WTC11 (cell line): Measurements from ENCODE around the gene KCNIP4. TPM values are rescaled to one million over a fixed set of nuclear protein-coding genes. Genes with fewer than 3 reads are reported as not detected.
"Not testable (repeated sequence)": the region's sequence is repeated elsewhere in the genome, so short reads cannot be mapped to it uniquely, and the experiment has no call there.

Experiments
- ATAC-seq: fragments of 200-7000 bp; cut with Tn5 transposase; 2 replicates; pipeline ENCODE4 v1.10.0; 2021; ENCODE audit warnings: mild to moderate bottlenecking, moderate library complexity
- Bru-seq: library from RNA; stranded (reverse); fragments of 400-500 nt; gene quantifications from one replicate; lab custom pipeline; 2021; lab: Mats Ljungman, UMichigan
- CTCF ChIA-PET: fragments of 300-600 bp; sonication (Branson Sonifier 250); formaldehyde crosslinking; loops from one replicate; lab custom pipeline; 2021; ENCODE audit warnings: antibody characterized with exemption; lab: Charles Lee
- POLR2A ChIA-PET: fragments of 350-600 bp; sonication (Branson Sonifier 250); formaldehyde crosslinking; loops from one replicate; lab custom pipeline; 2021; ENCODE audit warnings: antibody characterized with exemption; lab: Charles Lee
- DNase-seq: peaks from one replicate; pipeline ENCODE4 v3.0.0; 2021; ENCODE audit warnings: low spot score
- H3K27ac Mint-ChIP-seq: 2 replicates; pipeline ENCODE4 v1.8.0; 2021; ENCODE audit warnings: mixed read lengths
- H3K27me3 Mint-ChIP-seq: 2 replicates; pipeline ENCODE4 v1.8.0; 2021; ENCODE audit warnings: low read depth, mild to moderate bottlenecking, moderate library complexity, mixed read lengths
- H3K36me3 Mint-ChIP-seq: 2 replicates; pipeline ENCODE4 v1.8.0; 2021; ENCODE audit warnings: mixed read lengths
- H3K4me1 Mint-ChIP-seq: 2 replicates; pipeline ENCODE4 v1.8.0; 2022; ENCODE audit warnings: mixed read lengths
- H3K4me3 Mint-ChIP-seq: 2 replicates; pipeline ENCODE4 v1.8.0; 2021; ENCODE audit warnings: mild to moderate bottlenecking, moderate library complexity, mixed read lengths
- H3K9me3 Mint-ChIP-seq: 2 replicates; pipeline ENCODE4 v1.8.0; 2021; ENCODE audit warnings: mixed read lengths
- AFF4 ChIP-seq: sonication (generic); formaldehyde crosslinking; IDR thresholded peaks from 2 replicates; pipeline ENCODE4 v1.8.1; 2023; ENCODE audit warnings: mild to moderate bottlenecking, missing genetic modification reagents, borderline replicate concordance
- ATF2 ChIP-seq: sonication (generic); formaldehyde crosslinking; IDR thresholded peaks from 2 replicates; pipeline ENCODE4 v1.8.1; 2022; ENCODE audit warnings: low read depth, missing genetic modification reagents, borderline replicate concordance
- ATF3 ChIP-seq: sonication (generic); formaldehyde crosslinking; conservative IDR thresholded peaks from 2 replicates; pipeline ENCODE4 v1.8.1; 2022; ENCODE audit warnings: mild to moderate bottlenecking, missing genetic modification reagents
- CBFB ChIP-seq: sonication (generic); formaldehyde crosslinking; IDR thresholded peaks from 2 replicates; pipeline ENCODE4 v1.8.1; 2022; ENCODE audit warnings: mild to moderate bottlenecking, low read depth, missing genetic modification reagents
- CDX4 ChIP-seq: fragments of 250-450 bp; sonication (Bioruptor Pico); IDR thresholded peaks from 2 replicates; pipeline ENCODE4 v1.9.0; 2021; ENCODE audit warnings: moderate library complexity, mild to moderate bottlenecking, inconsistent platforms, borderline replicate concordance
- FOXP1 ChIP-seq: sonication (generic); formaldehyde crosslinking; IDR thresholded peaks from 2 replicates; pipeline ENCODE4 v1.8.0; 2022; ENCODE audit warnings: missing genetic modification reagents, mild to moderate bottlenecking, moderate library complexity, borderline replicate concordance
- IRF1 ChIP-seq: sonication (generic); formaldehyde crosslinking; IDR thresholded peaks from 2 replicates; pipeline ENCODE4 v1.8.0; 2023; ENCODE audit warnings: missing genetic modification reagents
- JAZF1 ChIP-seq: fragments of 250-450 bp; sonication (Bioruptor Pico); IDR thresholded peaks from 2 replicates; pipeline ENCODE4 v1.9.0; 2021; ENCODE audit warnings: moderate library complexity, mild to moderate bottlenecking, inconsistent platforms
- MYBL2 ChIP-seq: sonication (generic); formaldehyde crosslinking; IDR thresholded peaks from 2 replicates; pipeline ENCODE4 v1.8.1; 2023; ENCODE audit warnings: mild to moderate bottlenecking, moderate library complexity, missing genetic modification reagents
- SMAD4 ChIP-seq: sonication (generic); formaldehyde crosslinking; IDR thresholded peaks from 2 replicates; pipeline ENCODE4 v1.8.0; 2022; ENCODE audit warnings: mild to moderate bottlenecking, missing genetic modification reagents
- STAT6 ChIP-seq: sonication (generic); formaldehyde crosslinking; conservative IDR thresholded peaks from 2 replicates; pipeline ENCODE4 v1.8.1; 2023; ENCODE audit warnings: mild to moderate bottlenecking, low read depth, missing genetic modification reagents, moderate library complexity
- TP53 ChIP-seq: sonication (generic); formaldehyde crosslinking; IDR thresholded peaks from 2 replicates; pipeline ENCODE4 v1.8.1; 2023; ENCODE audit warnings: mild to moderate bottlenecking, missing genetic modification reagents
- USF1 ChIP-seq: sonication (generic); formaldehyde crosslinking; IDR thresholded peaks from 2 replicates; pipeline ENCODE4 v1.8.0; 2022; ENCODE audit warnings: mild to moderate bottlenecking, missing genetic modification reagents
- ZNF263 ChIP-seq: sonication (generic); formaldehyde crosslinking; IDR thresholded peaks from 2 replicates; pipeline ENCODE4 v1.8.1; 2022; ENCODE audit warnings: low read depth, mild to moderate bottlenecking, moderate library complexity, missing genetic modification reagents
- ZNF425 ChIP-seq: fragments of 250-450 bp; sonication (Bioruptor Pico); conservative IDR thresholded peaks from 2 replicates; pipeline ENCODE4 v1.9.0; 2021; ENCODE audit warnings: mild to moderate bottlenecking
- long read RNA-seq, 3 experiments: library from RNA in 1 of 3; library from capped mRNA in 1 of 3; library from polyadenylated mRNA in 1 of 3; unstranded in 2 of 3; stranded (forward) in 1 of 3; transcript quantifications; one replicate each; pipeline ENCODE4 v2.0.0, GENCODE V29; 2021
- total RNA-seq: library from RNA; stranded (reverse); gene quantifications from 3 replicates; pipeline ENCODE4 v1.2.3, GENCODE V29; 2021

Gene KCNIP4
- total RNA-seq (not detected in 3 replicates), Bru-seq, nascent RNA (percentile 15 among the genes with signal in this experiment)
- long read RNA-seq, experiment 1, partial matches to known transcripts, result 0 of 2 reads
- long read RNA-seq, experiment 1, other reads (novel, unspliced or antisense), result 2 of 2 reads
- long read RNA-seq, experiment 2, partial matches to known transcripts, result 1 of 1 reads
- long read RNA-seq, experiment 2, other reads (novel, unspliced or antisense), result 0 of 1 reads
- long read RNA-seq, experiment 3, result 0 reads

- H3K4me1 Mint-ChIP-seq, result peaks cover 12% of the 10 kb centered on the region
- H3K27me3 Mint-ChIP-seq, result peaks cover 44% of the 10 kb centered on the region
- POLR2A ChIA-PET, result interaction anchor here (0.5 to 0.6 kb wide), 2 partner anchors 45 to 725 kb away, joined by 3 to 4 read pairs; no protein-coding TSS in a partner anchor
- 0 out of 2 replicates have a peak, but pooled peaks have one; percentile 22 for TF ChIP-seq FOXP1 (CRISPR knock-in tag)
- TF ChIP-seq TP53 (CRISPR knock-in tag), result 0 out of 2 replicates have a peak, but pooled peaks have one; percentile 22
- TF ChIP-seq USF1, result no peak
- TF ChIP-seq ZNF425 (CRISPR knock-in tag), result no peak
- TF ChIP-seq, all 79 proteins: peak for 2
- ATAC-seq, result peak; percentile 83
- Mint-ChIP-seq H3K4me3 (peak within 1 kb of the TSS; percentile 71), H3K36me3 (no peaks in the 10 kb centered on the region), H3K27ac (no peak within 1 kb of the TSS), H3K9me3 (no peaks in the 10 kb centered on the region)
- peak; percentile 59 for DNase-seq
- CTCF ChIA-PET, result interaction anchor here (0.7 to 2.2 kb wide), 17 partner anchors 12 to 440 kb away, joined by 3 to 12 read pairs (median 4); no protein-coding TSS in a partner anchor
Measured at GRCh38 chr4:21948347-21949072, at the start of gene KCNIP4. Gene KCNIP4, minus strand, starts transcription at chr4:21948772.

- POLR2A ChIA-PET, ATAC-seq, H3K4me1 Mint-ChIP-seq, DNase-seq, H3K4me3 Mint-ChIP-seq, H3K27me3 Mint-ChIP-seq, H3K27ac Mint-ChIP-seq, CTCF ChIA-PET: not testable (repeated sequence)
- peaks cover 57% of the 10 kb centered on the region for H3K9me3 Mint-ChIP-seq
- H3K36me3 Mint-ChIP-seq, result peaks cover 20% of the 10 kb centered on the region
Measured at GRCh38 chr4:21996618-21997017, 48.0 kb upstream of the KCNIP4 start.

- DNase-seq (no peak), ATAC-seq (no peak)
- peaks cover 33% of the 10 kb centered on the region for H3K9me3 Mint-ChIP-seq
- H3K36me3 Mint-ChIP-seq, result peaks cover 8% of the 10 kb centered on the region
- ChIA-PET POLR2A (no interaction called here), CTCF (no interaction called here)
- H3K4me3 Mint-ChIP-seq, result no peak overlapping the region
- no peak overlapping the region for H3K27ac Mint-ChIP-seq
- no peaks in the 10 kb centered on the region for H3K4me1 Mint-ChIP-seq
- H3K27me3 Mint-ChIP-seq, result no peaks in the 10 kb centered on the region
- no peak for TF ChIP-seq CDX4 (CRISPR knock-in tag)
- no peak for TF ChIP-seq ZNF263 (CRISPR knock-in tag)
- no peak for TF ChIP-seq JAZF1 (CRISPR knock-in tag)
- TF ChIP-seq ATF3 (CRISPR knock-in tag), result no peak
- no peak for TF ChIP-seq IRF1 (CRISPR knock-in tag)
- no peak for TF ChIP-seq AFF4
- no peak for TF ChIP-seq CBFB (CRISPR knock-in tag)
- TF ChIP-seq SMAD4 (CRISPR knock-in tag), result no peak
- no peak for TF ChIP-seq MYBL2 (CRISPR knock-in tag)
- TF ChIP-seq STAT6 (CRISPR knock-in tag), result no peak
- TF ChIP-seq ATF2 (CRISPR knock-in tag), result no peak
Measured at GRCh38 chr4:21992330-21992729, 43.8 kb upstream of the KCNIP4 start.
